Endothelial cell of umbilical vein (primary cell): Measurements from ENCODE around the gene HOXD8.
A peak's percentile ranks its signal among the peaks of the same experiment; 100 is the strongest.

Experiments used
- CTCF ChIP-seq, 2 donors: IDR thresholded peaks; 1 replicate in 1 of 2; 2 replicates in 1 of 2; pipeline ENCODE4 v1.5.1; 2011; ENCODE audit warnings: low read length in 2 of 2, mild to moderate bottlenecking in 2 of 2, moderate library complexity in 2 of 2, control low read depth in 1 of 2, inconsistent platforms in 1 of 2, low read depth in 1 of 2; ENCODE audit not compliant: insufficient read depth in 1 of 2; ENCODE audit errors: extremely low read depth in 1 of 2
- EZH2 ChIP-seq: IDR thresholded peaks from 2 replicates; pipeline ENCODE4 v1.6.1; 2012; ENCODE audit warnings: borderline replicate concordance, low read depth, mild to moderate bottlenecking, moderate library complexity, low read length, inconsistent platforms; ENCODE audit not compliant: severe bottlenecking
- GATA2 ChIP-seq: IDR thresholded peaks from 2 replicates; pipeline ENCODE4 v1.7.0; 2011; ENCODE audit warnings: low read depth, mild to moderate bottlenecking, moderate library complexity, mixed read lengths, low read length; ENCODE audit not compliant: insufficient read length, insufficient read depth
- JUN ChIP-seq: IDR thresholded peaks from 2 replicates; pipeline ENCODE4 v1.6.1; 2011; ENCODE audit warnings: borderline replicate concordance, low read depth; ENCODE audit not compliant: insufficient read length, insufficient read depth
- MYC ChIP-seq: IDR thresholded peaks from one replicate; pipeline ENCODE4 v1.6.1; 2011; ENCODE audit warnings: mild to moderate bottlenecking, low read depth, low read length
- POLR2A ChIP-seq: IDR thresholded peaks from 2 replicates; pipeline ENCODE4 v1.6.1; 2012; ENCODE audit warnings: low read depth, mild to moderate bottlenecking, control low read depth, low read length
- POLR2AphosphoS5 ChIP-seq: IDR thresholded peaks from 2 replicates; pipeline ENCODE4 v1.6.1; 2012; ENCODE audit warnings: low read depth, mild to moderate bottlenecking, control low read depth, low read length, moderate library complexity; ENCODE audit not compliant: insufficient read depth
- TF ChIP-seq, protein P1 (sequence below): IDR thresholded peaks from 2 replicates; pipeline ENCODE4 v1.6.1; 2011; ENCODE audit not compliant: insufficient read depth, insufficient read length

DNA sequence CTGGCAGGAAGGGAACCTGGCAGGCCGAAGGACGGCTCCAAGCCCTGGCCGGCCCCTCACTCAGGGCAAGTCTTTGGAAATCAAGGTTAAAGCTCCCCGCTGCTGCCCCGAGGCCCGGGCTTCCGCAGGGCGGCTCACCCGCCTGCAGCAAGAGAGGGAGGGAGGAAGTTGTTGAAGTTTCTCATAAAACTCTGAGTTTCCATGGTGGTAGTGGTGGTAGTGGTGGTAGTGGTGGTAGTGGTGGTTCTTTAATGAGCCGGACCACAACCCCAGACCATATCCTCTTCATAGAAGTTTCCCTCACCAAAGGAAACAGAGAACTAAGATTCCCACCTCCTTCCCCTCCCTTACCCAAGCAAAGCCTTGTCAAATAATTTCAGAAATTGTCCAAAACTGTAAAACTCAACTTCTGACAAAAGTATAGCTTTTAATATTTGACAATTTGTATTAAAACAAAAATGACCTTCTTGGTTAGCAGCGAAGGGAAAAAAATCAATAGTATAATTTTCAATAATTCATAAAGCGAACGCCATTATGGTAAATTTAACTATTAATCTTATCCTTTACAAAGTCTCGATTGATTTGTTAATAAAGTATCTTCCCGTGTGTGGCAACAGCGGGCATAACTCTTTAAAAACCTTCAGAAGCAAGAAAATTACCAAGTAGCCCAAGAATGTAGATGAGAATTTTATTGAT, 14.4 kb upstream of the HOXD8 start:
- TF ChIP-seq CTCF (IDR thresholded peaks at IDR 0.05; ENCODE audit: extremely low read depth in 1 of 2, insufficient read depth in 1 of 2, low read depth in 1 of 2, low read length in 2 of 2): no peak
- TF ChIP-seq POLR2A: no peak
- TF ChIP-seq EZH2: peak; percentile 12
- no peak for TF ChIP-seq POLR2AphosphoS5
- TF ChIP-seq, protein P1, sequence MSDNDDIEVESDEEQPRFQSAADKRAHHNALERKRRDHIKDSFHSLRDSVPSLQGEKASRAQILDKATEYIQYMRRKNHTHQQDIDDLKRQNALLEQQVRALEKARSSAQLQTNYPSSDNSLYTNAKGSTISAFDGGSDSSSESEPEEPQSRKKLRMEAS: no peak
- no peak for TF ChIP-seq MYC
- TF ChIP-seq JUN: no peak
- TF ChIP-seq GATA2: no peak
